Measurements from ENCODE around the gene SLC30A2.
"Not testable (repeated sequence)": the region's sequence is repeated elsewhere in the genome, so short reads cannot be mapped to it uniquely, and the experiment has no call there.

DNA sequence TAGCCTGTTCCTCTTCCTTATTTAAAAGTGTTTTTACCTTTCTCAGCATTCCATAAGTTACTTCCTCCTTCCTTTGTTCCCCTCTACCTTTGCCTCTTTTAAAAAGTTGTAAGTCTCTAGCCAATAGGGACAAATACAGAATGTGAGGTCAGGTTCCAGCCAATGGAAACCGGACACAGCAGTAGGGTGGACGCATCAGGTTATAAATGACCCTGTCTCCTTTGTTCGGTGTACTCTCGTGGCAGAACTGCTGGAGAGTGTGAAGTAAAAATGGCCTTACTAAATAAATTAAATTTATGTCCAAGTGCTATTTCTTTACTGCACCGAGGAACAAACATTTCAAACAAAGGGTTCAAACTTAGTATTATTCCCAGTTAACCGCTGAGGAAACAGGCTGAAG is 47.7 kb upstream of the SLC30A2 start:
- TF ChIP-seq, protein P1, sequence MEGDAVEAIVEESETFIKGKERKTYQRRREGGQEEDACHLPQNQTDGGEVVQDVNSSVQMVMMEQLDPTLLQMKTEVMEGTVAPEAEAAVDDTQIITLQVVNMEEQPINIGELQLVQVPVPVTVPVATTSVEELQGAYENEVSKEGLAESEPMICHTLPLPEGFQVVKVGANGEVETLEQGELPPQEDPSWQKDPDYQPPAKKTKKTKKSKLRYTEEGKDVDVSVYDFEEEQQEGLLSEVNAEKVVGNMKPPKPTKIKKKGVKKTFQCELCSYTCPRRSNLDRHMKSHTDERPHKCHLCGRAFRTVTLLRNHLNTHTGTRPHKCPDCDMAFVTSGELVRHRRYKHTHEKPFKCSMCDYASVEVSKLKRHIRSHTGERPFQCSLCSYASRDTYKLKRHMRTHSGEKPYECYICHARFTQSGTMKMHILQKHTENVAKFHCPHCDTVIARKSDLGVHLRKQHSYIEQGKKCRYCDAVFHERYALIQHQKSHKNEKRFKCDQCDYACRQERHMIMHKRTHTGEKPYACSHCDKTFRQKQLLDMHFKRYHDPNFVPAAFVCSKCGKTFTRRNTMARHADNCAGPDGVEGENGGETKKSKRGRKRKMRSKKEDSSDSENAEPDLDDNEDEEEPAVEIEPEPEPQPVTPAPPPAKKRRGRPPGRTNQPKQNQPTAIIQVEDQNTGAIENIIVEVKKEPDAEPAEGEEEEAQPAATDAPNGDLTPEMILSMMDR (IDR thresholded peaks at IDR 0.05) = not testable (repeated sequence)
- not testable (repeated sequence) for TF ChIP-seq POLR2A (IDR thresholded peaks at IDR 0.05)

Data from testis (tissue), 2 donors.